RWPE1 (cell line): Measurements from ENCODE around the gene RALBP1.
"Not testable (repeated sequence)": the region's sequence is repeated elsewhere in the genome, so short reads cannot be mapped to it uniquely, and the experiment has no call there.

Experiments used
- CTCF ChIA-PET: fragments of 350-600 bp; sonication (Branson Sonifier 250); formaldehyde crosslinking; extraction: SDS; loops from one replicate; lab custom pipeline; 2021; lab: Yijun Ruan, JAX
- POLR2A ChIA-PET: fragments of 400-600 bp; formaldehyde crosslinking; extraction: SDS; loops from one replicate; lab custom pipeline; 2020; ENCODE audit warnings: antibody characterized with exemption; ENCODE audit not compliant: low non-redundant PET; lab: Yijun Ruan, JAX
- DNase-seq: peaks from one replicate; pipeline ENCODE4 v3.0.0; 2012; ENCODE audit warnings: low spot score
- H3K27ac ChIP-seq: fragments of 450-650 bp; 2 replicates; pipeline ENCODE4 v1.5.1; 2017
- CTCF ChIP-seq: fragments of 450-650 bp; conservative IDR thresholded peaks from 2 replicates; pipeline ENCODE4 v1.5.1; 2017; ENCODE audit warnings: low read depth, mild to moderate bottlenecking

The RALBP1 gene

GRCh38 chr18:9441061-9441460, 34.3 kb upstream of the RALBP1 start:
- ChIA-PET POLR2A (no interaction called here), CTCF (no interaction called here)
- TF ChIP-seq CTCF, result no peak
- H3K27ac ChIP-seq, result no peak overlapping the region
- DNase-seq, result no peak

GRCh38 chr18:9444549-9444948, 30.8 kb upstream of the RALBP1 start:
- ChIA-PET CTCF (no interaction called here), POLR2A (no interaction called here)
- H3K27ac ChIP-seq, result no peak overlapping the region
- DNase-seq, result no peak
- no peak for TF ChIP-seq CTCF

GRCh38 chr18:9446839-9447238, 28.5 kb upstream of the RALBP1 start:
- ChIA-PET CTCF (no interaction called here), POLR2A (no interaction called here)
- H3K27ac ChIP-seq, result no peak overlapping the region
- DNase-seq, result no peak
- no peak for TF ChIP-seq CTCF

GRCh38 chr18:9447334-9447733, 28.0 kb upstream of the RALBP1 start:
- ChIA-PET POLR2A (no interaction called here), CTCF (no interaction called here)
- DNase-seq, result no peak
- no peak overlapping the region for H3K27ac ChIP-seq
- no peak for TF ChIP-seq CTCF

- H3K27ac ChIP-seq, result no peak overlapping the region
- ChIA-PET CTCF (interaction anchor here (0.6 kb wide), 1 partner anchor 404 kb away, joined by 5 read pairs; no protein-coding TSS in a partner anchor), POLR2A (no interaction called here)
- no peak for TF ChIP-seq CTCF
- no peak for DNase-seq
These were observed 25.5 kb upstream of the RALBP1 start for GRCh38 chr18:9449600-9450414.

GRCh38 chr18:9450920-9451319, 24.4 kb upstream of the RALBP1 start:
- CTCF ChIA-PET, DNase-seq, H3K27ac ChIP-seq, POLR2A ChIA-PET: not testable (repeated sequence)

- DNase-seq, result no peak
- ChIA-PET CTCF (interaction anchor here (0.5 to 1.1 kb wide), 4 partner anchors 87 to 233 kb away, joined by 3 to 7 read pairs (median 4); no protein-coding TSS in a partner anchor), POLR2A (no interaction called here)
- no peak overlapping the region for H3K27ac ChIP-seq
- no peak for TF ChIP-seq CTCF
These were observed 22.0 kb upstream of the RALBP1 start for GRCh38 chr18:9453283-9453682.
